K562 (cell line): ENCODE data around the gene GON4L. TPM values are rescaled to one million over a fixed set of nuclear protein-coding genes. Genes with fewer than 3 reads are reported as not detected.

Source experiments
- BCL6 ChIP-seq: fragments of 250-450 bp; sonication (Bioruptor Pico); IDR thresholded peaks from 2 replicates; pipeline ENCODE4 v1.4.0; 2020
- FOXM1 ChIP-seq, 2 experiments: fragments of 450-650 bp in 1 of 2; sonication (generic) in 1 of 2; formaldehyde crosslinking in 1 of 2; IDR thresholded peaks; 2 replicates each; pipeline versions ENCODE4 v1.6.1 to v1.9.0; 2017 to 2022; ENCODE audit warnings: low read depth in 2 of 2, mild to moderate bottlenecking in 2 of 2, missing genetic modification reagents in 1 of 2, moderate library complexity in 1 of 2
- GTF2F1 ChIP-seq: IDR thresholded peaks from 2 replicates; pipeline ENCODE4 v1.6.1; 2011; ENCODE audit warnings: low read depth, low read length, improper control_type of control experiment
- HES1 ChIP-seq: fragments of 450-650 bp; IDR thresholded peaks from 2 replicates; pipeline ENCODE4 v1.6.1; 2016; ENCODE audit warnings: low read depth, mild to moderate bottlenecking, moderate library complexity
- HLTF ChIP-seq: fragments of 450-650 bp; IDR thresholded peaks from 2 replicates; pipeline ENCODE4 v1.6.1; 2016
- KDM2B ChIP-seq: fragments of 250-450 bp; sonication (Bioruptor Pico); IDR thresholded peaks from 2 replicates; pipeline ENCODE4 v1.8.0; 2021; ENCODE audit warnings: mild to moderate bottlenecking, moderate library complexity
- MAFG ChIP-seq: fragments of 450-650 bp; conservative IDR thresholded peaks from 2 replicates; pipeline ENCODE4 v1.6.1; 2016; ENCODE audit warnings: missing genetic modification characterization, missing compliant biosample characterization
- MECOM ChIP-seq: fragments of 250-450 bp; sonication (Bioruptor Pico); IDR thresholded peaks from 2 replicates; pipeline ENCODE4 v1.8.0; 2022; ENCODE audit warnings: inconsistent platforms
- PHB2 ChIP-seq: fragments of 450-650 bp; IDR thresholded peaks from 2 replicates; pipeline ENCODE4 v1.6.1; 2017; ENCODE audit warnings: low read depth
- SNRNP70 ChIP-seq: fragments of 200-400 bp; formaldehyde crosslinking; optimal IDR thresholded peaks from 2 replicates; pipeline ENCODE3; 2017; ENCODE audit warnings: low read depth, low read length
- SP1 ChIP-seq: sonication (generic); formaldehyde crosslinking; IDR thresholded peaks from 2 replicates; pipeline ENCODE4 v1.8.1; 2022; ENCODE audit warnings: mild to moderate bottlenecking, missing genetic modification reagents
- SRF ChIP-seq, 2 experiments: fragments of 250-450, 450-650 bp in 1 of 2; sonication (Bioruptor Pico) in 1 of 2; sonication (generic) in 1 of 2; formaldehyde crosslinking; IDR thresholded peaks; 2 replicates each; pipeline versions ENCODE4 v1.5.0 to v1.5.1; 2020 to 2022; ENCODE audit warnings: mild to moderate bottlenecking in 1 of 2, missing genetic modification reagents in 1 of 2
- TEAD1 ChIP-seq, 2 experiments: fragments of 450-650 bp in 1 of 2; sonication (generic) in 1 of 2; formaldehyde crosslinking; IDR thresholded peaks; 2 replicates each; pipeline versions ENCODE4 v1.4.0 to v1.8.0; 2020 to 2022; ENCODE audit warnings: mild to moderate bottlenecking in 2 of 2, missing genetic modification reagents in 1 of 2
- THAP12 ChIP-seq: fragments of 250-450 bp; sonication (Bioruptor Pico); IDR thresholded peaks from 2 replicates; pipeline ENCODE4 v1.9.0; 2021; ENCODE audit warnings: mild to moderate bottlenecking, inconsistent platforms
- ZFP91 ChIP-seq: sonication (generic); formaldehyde crosslinking; IDR thresholded peaks from 2 replicates; pipeline ENCODE4 v1.8.0; 2022; ENCODE audit warnings: mild to moderate bottlenecking, missing genetic modification reagents
- ZFPM2 ChIP-seq: fragments of 250-450 bp; sonication (Bioruptor Pico); IDR thresholded peaks from 2 replicates; pipeline ENCODE4 v1.5.1; 2022; ENCODE audit warnings: mild to moderate bottlenecking
- ZNF124 ChIP-seq: sonication (generic); formaldehyde crosslinking; IDR thresholded peaks from 2 replicates; pipeline ENCODE4 v1.8.1; 2022; ENCODE audit warnings: missing genetic modification reagents
- polyA plus RNA-seq, 8 experiments: library from polyadenylated mRNA; depleted of rRNA in 4 of 8; stranded (reverse) in 5 of 8; unstranded in 3 of 8; fragments of >200 nt; fragmentation: Nextera tagmentation in 2 of 8; fragmentation: Illumina TruSeq in 1 of 8; extraction: Ambion mirVana in 2 of 8; extraction: Trizol in 1 of 8; gene quantifications; 2 replicates each; pipeline versions ENCODE4 v1.2.1 to v1.2.3, GENCODE V29; 2011 to 2014; ENCODE audit warnings: inconsistent platforms in 1 of 8, missing spikeins in 1 of 8
- total RNA-seq, 7 experiments: library from RNA; depleted of rRNA in 6 of 7; stranded (reverse); fragments of >200 nt in 6 of 7; fragmentation: Illumina TruSeq in 2 of 7; extraction: Trizol in 2 of 7; gene quantifications; 2 replicates each; pipeline versions ENCODE4 v1.2.1 to v1.2.3, GENCODE V29; 2011 to 2021; ENCODE audit warnings: low replicate concordance in 1 of 7
- TF ChIP-seq, protein P1 (sequence below): fragments of 150-350 bp; conservative IDR thresholded peaks from 2 replicates; pipeline ENCODE4 v1.6.1; 2014; ENCODE audit warnings: low read length
- TF ChIP-seq, protein P2 (sequence below): fragments of 450-650 bp; IDR thresholded peaks from 2 replicates; pipeline ENCODE4 v1.6.1; 2016; ENCODE audit warnings: mild to moderate bottlenecking

The GON4L gene
- total and polyA plus RNA-seq, 9 of the 15 experiments (the other 6 are each of a cell fraction or from before 2014, with no cell fraction given), result 20.2 to 47.4 (median 33.6) TPM

DNA sequence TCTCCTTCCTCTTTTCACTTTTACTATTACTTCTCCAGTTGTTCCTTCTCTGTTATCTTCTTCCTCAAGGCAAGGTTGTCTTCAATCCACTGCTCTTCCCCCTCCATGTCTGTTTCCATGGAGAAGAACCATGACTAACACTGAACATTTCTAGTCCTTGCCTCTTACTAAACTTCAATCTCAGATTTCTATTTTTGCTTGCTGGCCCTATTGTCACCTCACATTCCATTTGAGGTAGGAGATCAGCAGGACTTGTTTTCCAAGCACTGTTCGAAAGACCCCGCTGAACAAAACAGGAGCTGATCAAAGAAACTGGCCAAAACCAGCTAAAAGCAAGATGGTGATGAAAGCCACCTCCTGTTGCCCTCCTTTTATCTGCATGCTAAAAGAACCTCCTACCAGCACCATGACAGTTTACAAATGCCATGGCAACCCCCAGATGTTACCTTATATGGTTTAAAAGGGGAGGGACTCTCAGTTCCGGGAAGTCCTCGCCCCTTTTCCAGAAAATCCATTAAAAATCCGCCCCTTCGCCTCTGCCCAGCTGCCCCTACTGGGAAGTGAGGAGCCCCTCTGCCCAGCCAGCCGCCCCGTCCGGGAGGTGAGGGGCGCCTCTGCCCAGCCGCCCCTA, 22.6 kb downstream of the GON4L start (continued):
- TF ChIP-seq, protein P1, sequence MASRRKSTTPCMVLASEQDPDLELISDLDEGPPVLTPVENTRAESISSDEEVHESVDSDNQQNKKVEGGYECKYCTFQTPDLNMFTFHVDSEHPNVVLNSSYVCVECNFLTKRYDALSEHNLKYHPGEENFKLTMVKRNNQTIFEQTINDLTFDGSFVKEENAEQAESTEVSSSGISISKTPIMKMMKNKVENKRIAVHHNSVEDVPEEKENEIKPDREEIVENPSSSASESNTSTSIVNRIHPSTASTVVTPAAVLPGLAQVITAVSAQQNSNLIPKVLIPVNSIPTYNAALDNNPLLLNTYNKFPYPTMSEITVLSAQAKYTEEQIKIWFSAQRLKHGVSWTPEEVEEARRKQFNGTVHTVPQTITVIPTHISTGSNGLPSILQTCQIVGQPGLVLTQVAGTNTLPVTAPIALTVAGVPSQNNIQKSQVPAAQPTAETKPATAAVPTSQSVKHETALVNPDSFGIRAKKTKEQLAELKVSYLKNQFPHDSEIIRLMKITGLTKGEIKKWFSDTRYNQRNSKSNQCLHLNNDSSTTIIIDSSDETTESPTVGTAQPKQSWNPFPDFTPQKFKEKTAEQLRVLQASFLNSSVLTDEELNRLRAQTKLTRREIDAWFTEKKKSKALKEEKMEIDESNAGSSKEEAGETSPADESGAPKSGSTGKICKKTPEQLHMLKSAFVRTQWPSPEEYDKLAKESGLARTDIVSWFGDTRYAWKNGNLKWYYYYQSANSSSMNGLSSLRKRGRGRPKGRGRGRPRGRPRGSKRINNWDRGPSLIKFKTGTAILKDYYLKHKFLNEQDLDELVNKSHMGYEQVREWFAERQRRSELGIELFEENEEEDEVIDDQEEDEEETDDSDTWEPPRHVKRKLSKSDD, result peak; percentile 95; the same call in 1 of the 2 replicates
- peak; percentile 97 to 99 for TF ChIP-seq SRF (CRISPR knock-in tag; IDR thresholded peaks at IDR 0.05)
- TF ChIP-seq MECOM, result no peak
- no peak for TF ChIP-seq BCL6 (CRISPR knock-in tag)
- TF ChIP-seq ZFPM2 (CRISPR knock-in tag), result no peak
- TF ChIP-seq HLTF, result peak; percentile 1; the same call in 1 of the 2 replicates
- no peak for TF ChIP-seq SNRNP70
- no peak for TF ChIP-seq TEAD1 (CRISPR knock-in tag; IDR thresholded peaks at IDR 0.05)
- TF ChIP-seq THAP12 (CRISPR knock-in tag), result no peak
- TF ChIP-seq ZNF124 (CRISPR knock-in tag), result no peak
- no peak for TF ChIP-seq PHB2
- TF ChIP-seq ZFP91 (CRISPR knock-in tag), result no peak
- no peak for TF ChIP-seq SP1 (CRISPR knock-in tag)
- TF ChIP-seq MAFG (tag), result no peak
- TF ChIP-seq FOXM1 (IDR thresholded peaks at IDR 0.05; ENCODE audit: low read depth), result no peak
- no peak for TF ChIP-seq FOXM1 (CRISPR knock-in tag; IDR thresholded peaks at IDR 0.05; ENCODE audit: low read depth)
- no peak for TF ChIP-seq GTF2F1
- no peak for TF ChIP-seq KDM2B (CRISPR knock-in tag)
- TF ChIP-seq, protein P2, sequence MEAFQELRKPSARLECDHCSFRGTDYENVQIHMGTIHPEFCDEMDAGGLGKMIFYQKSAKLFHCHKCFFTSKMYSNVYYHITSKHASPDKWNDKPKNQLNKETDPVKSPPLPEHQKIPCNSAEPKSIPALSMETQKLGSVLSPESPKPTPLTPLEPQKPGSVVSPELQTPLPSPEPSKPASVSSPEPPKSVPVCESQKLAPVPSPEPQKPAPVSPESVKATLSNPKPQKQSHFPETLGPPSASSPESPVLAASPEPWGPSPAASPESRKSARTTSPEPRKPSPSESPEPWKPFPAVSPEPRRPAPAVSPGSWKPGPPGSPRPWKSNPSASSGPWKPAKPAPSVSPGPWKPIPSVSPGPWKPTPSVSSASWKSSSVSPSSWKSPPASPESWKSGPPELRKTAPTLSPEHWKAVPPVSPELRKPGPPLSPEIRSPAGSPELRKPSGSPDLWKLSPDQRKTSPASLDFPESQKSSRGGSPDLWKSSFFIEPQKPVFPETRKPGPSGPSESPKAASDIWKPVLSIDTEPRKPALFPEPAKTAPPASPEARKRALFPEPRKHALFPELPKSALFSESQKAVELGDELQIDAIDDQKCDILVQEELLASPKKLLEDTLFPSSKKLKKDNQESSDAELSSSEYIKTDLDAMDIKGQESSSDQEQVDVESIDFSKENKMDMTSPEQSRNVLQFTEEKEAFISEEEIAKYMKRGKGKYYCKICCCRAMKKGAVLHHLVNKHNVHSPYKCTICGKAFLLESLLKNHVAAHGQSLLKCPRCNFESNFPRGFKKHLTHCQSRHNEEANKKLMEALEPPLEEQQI, result no peak
- no peak for TF ChIP-seq HES1
